Keratinocyte (primary cell): Measurements from ENCODE around the gene CELF5. TPM values are rescaled to one million over a fixed set of nuclear protein-coding genes. Genes with fewer than 3 reads are reported as not detected.

Experiments
- DNase-seq: peaks from one replicate; pipeline ENCODE4 v3.0.0-alpha.2; 2011; ENCODE audit warnings: low read depth, missing footprints, low spot score
- FAIRE-seq: peaks from 2 replicates; lab custom pipeline; 2011; peaks lifted over from hg19 to GRCh38; lab: Jason Lieb, UNC
- H2AFZ ChIP-seq: 2 replicates; pipeline ENCODE4 v1.6.0; 2012; ENCODE audit warnings: low read length, control low read depth, inconsistent platforms; ENCODE audit not compliant: control insufficient read depth
- H3K27ac ChIP-seq: 2 replicates; pipeline ENCODE4 v1.5.1; 2011; ENCODE audit warnings: low read length; ENCODE audit not compliant: control insufficient read depth, insufficient read depth
- H3K27me3 ChIP-seq: 3 replicates; pipeline ENCODE4 v1.6.0; 2011; ENCODE audit warnings: low read length; ENCODE audit not compliant: control insufficient read depth, insufficient read depth; ENCODE audit errors: extremely low read depth
- H3K36me3 ChIP-seq, 2 experiments: 2 replicates in 1 of 2; 3 replicates in 1 of 2; pipeline ENCODE4 v1.5.1; 2011; ENCODE audit warnings: low read length in 2 of 2, mild to moderate bottlenecking in 1 of 2; ENCODE audit not compliant: control insufficient read depth in 2 of 2, insufficient read depth in 2 of 2; ENCODE audit errors: extremely low read depth in 1 of 2
- H3K4me1 ChIP-seq: 3 replicates; pipeline ENCODE4 v1.5.1; 2011; ENCODE audit warnings: low read length; ENCODE audit not compliant: control insufficient read depth, insufficient read depth; ENCODE audit errors: extremely low read depth
- H3K4me2 ChIP-seq: 3 replicates; pipeline ENCODE4 v1.6.0; 2011; ENCODE audit warnings: low read depth, low read length; ENCODE audit not compliant: control insufficient read depth, insufficient read depth; ENCODE audit errors: extremely low read depth
- H3K4me3 ChIP-seq, 3 experiments: fragments of 200-600 bp in 1 of 3; sonication (generic) in 1 of 3; 2 replicates in 2 of 3; 3 replicates in 1 of 3; pipeline ENCODE4 v1.5.1; 2011 to 2016; ENCODE audit warnings: low read length in 3 of 3, mild to moderate bottlenecking in 3 of 3, control low read depth in 2 of 3, inconsistent platforms in 1 of 3, low read depth in 1 of 3, mixed read lengths in 1 of 3, mixed run types in 1 of 3, moderate library complexity in 1 of 3; ENCODE audit not compliant: control insufficient read depth in 2 of 3, insufficient read depth in 2 of 3; ENCODE audit errors: extremely low read depth in 1 of 3
- H3K79me2 ChIP-seq: 2 replicates; pipeline ENCODE4 v1.6.0; 2012; ENCODE audit warnings: low read length; ENCODE audit not compliant: control insufficient read depth, insufficient read depth
- H3K9ac ChIP-seq: 3 replicates; pipeline ENCODE4 v1.6.0; 2011; ENCODE audit warnings: low read length; ENCODE audit not compliant: control insufficient read depth, insufficient read depth; ENCODE audit errors: extremely low read depth
- H3K9me1 ChIP-seq: 3 replicates; pipeline ENCODE4 v1.6.0; 2011; ENCODE audit warnings: low read length; ENCODE audit not compliant: control insufficient read depth, insufficient read depth; ENCODE audit errors: extremely low read depth
- H3K9me3 ChIP-seq: 2 replicates; pipeline ENCODE4 v1.5.1; 2012; ENCODE audit warnings: low read depth, low read length; ENCODE audit not compliant: control insufficient read depth
- H4K20me1 ChIP-seq: 3 replicates; pipeline ENCODE4 v1.6.0; 2011; ENCODE audit warnings: low read length; ENCODE audit not compliant: control insufficient read depth, insufficient read depth; ENCODE audit errors: extremely low read depth
- EZH2 ChIP-seq: IDR thresholded peaks from one replicate; pipeline ENCODE4 v1.6.1; 2012; ENCODE audit warnings: inconsistent platforms, mild to moderate bottlenecking, low read length, moderate library complexity
- dilution Hi-C: fragments of 300-500 bp; cut with MboI; formaldehyde crosslinking; loops from one replicate; pipeline ENCODE4 v1.7.0; 2020; ENCODE audit warnings: low sequenced_read_pairs; ENCODE audit not compliant: extremely low pct_ligation_motif_present
- polyA plus RNA-seq, 5 experiments: library from polyadenylated mRNA; depleted of rRNA in 3 of 5; stranded (reverse) in 3 of 5; stranded (forward) in 1 of 5; unstranded in 1 of 5; fragments of >200 nt; gene quantifications; 1 replicate in 1 of 5; 2 replicates in 3 of 5; 3 replicates in 1 of 5; pipeline versions ENCODE4 v1.2.1 to v1.2.3, GENCODE V29; 2011 to 2012; ENCODE audit warnings: missing spikeins in 2 of 5, low read depth in 1 of 5, low replicate concordance in 1 of 5
- TF ChIP-seq, protein P1 (sequence below), 3 experiments: IDR thresholded peaks in 1 of 3; conservative IDR thresholded peaks in 1 of 3; optimal IDR thresholded peaks in 1 of 3; 2 replicates in 2 of 3; 3 replicates in 1 of 3; pipeline versions ENCODE3 to v1.5.1; 2011; ENCODE audit warnings: low read length in 3 of 3, mild to moderate bottlenecking in 3 of 3, moderate library complexity in 2 of 3, control low read depth in 1 of 3, inconsistent platforms in 1 of 3; ENCODE audit not compliant: insufficient read depth in 2 of 3; ENCODE audit errors: extremely low read depth in 1 of 3

CELF5 gene
- polyA plus RNA-seq, 1 donor (not counting 4 experiments of a cell fraction or from before 2014, with no cell fraction given) = 0.04 TPM

DNA sequence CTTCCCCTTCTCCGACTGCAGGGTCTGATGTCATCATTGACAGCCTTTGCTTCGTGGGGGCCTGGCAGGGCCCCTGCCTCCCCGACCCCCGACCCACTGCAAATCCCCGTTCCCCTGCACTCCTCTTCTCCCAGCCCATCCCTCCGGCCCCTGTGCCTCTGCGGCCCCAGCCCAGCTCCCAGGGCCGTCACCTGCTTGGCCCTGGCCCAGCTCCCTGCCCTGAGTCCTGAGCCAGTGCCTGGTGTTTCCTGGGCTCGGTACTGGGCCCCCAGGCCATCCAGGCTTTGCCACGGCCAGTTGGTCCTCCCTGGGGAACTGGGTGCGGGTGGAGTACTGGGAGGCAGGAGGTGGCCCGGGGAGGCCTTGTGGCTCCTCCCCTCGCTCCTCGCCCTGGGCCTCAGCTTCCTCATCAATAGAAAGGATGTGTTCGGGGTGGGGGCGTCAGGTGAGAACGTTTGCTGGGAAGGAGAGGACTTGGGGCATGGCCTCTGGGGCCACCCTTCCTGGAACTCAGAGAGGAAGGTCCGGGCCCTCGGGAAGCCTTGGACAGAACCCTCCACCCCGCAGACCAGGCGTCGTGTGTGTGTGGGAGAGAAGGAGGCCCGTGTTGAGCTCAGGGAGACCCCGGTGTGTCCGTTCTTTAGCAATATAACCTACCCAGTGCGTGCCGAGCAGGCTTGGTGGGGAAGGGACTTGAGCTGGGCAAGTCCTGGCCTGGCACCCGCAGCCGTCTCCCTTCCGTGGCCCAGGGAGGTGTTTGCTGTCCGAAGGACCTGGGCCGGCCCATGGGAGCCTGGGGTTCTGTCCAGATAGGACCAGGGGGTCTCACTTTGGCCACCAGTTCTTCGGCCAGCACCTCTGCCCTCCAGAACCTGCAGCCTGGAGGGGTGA, 15.9 kb upstream of the CELF5 start:
- FAIRE-seq (no peak), DNase-seq (no peak)
- TF ChIP-seq EZH2 = no peak
- TF ChIP-seq, protein P1, sequence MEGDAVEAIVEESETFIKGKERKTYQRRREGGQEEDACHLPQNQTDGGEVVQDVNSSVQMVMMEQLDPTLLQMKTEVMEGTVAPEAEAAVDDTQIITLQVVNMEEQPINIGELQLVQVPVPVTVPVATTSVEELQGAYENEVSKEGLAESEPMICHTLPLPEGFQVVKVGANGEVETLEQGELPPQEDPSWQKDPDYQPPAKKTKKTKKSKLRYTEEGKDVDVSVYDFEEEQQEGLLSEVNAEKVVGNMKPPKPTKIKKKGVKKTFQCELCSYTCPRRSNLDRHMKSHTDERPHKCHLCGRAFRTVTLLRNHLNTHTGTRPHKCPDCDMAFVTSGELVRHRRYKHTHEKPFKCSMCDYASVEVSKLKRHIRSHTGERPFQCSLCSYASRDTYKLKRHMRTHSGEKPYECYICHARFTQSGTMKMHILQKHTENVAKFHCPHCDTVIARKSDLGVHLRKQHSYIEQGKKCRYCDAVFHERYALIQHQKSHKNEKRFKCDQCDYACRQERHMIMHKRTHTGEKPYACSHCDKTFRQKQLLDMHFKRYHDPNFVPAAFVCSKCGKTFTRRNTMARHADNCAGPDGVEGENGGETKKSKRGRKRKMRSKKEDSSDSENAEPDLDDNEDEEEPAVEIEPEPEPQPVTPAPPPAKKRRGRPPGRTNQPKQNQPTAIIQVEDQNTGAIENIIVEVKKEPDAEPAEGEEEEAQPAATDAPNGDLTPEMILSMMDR (optimal IDR thresholded peaks at IDR 0.05 in 1 of 3, IDR thresholded peaks at IDR 0.05 in 1 of 3, conservative IDR thresholded peaks at IDR 0.05 in 1 of 3; ENCODE audit: extremely low read depth in 1 of 3, insufficient read depth in 2 of 3, low read length in 3 of 3) = no peak
- Histone ChIP-seq H3K36me3 (peaks cover 20 to 25% of the 10 kb centered on the region in 2 experiments), H4K20me1 (peaks cover 6% of the 10 kb centered on the region), H3K27ac (no peak overlapping the region), H3K4me2 (no peak overlapping the region), H2AFZ (no peak overlapping the region), H3K4me1 (no peaks in the 10 kb centered on the region), H3K79me2 (no peaks in the 10 kb centered on the region), H3K9me1 (no peaks in the 10 kb centered on the region), H3K9me3 (no peaks in the 10 kb centered on the region), H3K9ac (no peak overlapping the region), H3K4me3 (no peak overlapping the region), H3K27me3 (no peaks in the 10 kb centered on the region)
- dilution Hi-C loops = no loop called here

DNA sequence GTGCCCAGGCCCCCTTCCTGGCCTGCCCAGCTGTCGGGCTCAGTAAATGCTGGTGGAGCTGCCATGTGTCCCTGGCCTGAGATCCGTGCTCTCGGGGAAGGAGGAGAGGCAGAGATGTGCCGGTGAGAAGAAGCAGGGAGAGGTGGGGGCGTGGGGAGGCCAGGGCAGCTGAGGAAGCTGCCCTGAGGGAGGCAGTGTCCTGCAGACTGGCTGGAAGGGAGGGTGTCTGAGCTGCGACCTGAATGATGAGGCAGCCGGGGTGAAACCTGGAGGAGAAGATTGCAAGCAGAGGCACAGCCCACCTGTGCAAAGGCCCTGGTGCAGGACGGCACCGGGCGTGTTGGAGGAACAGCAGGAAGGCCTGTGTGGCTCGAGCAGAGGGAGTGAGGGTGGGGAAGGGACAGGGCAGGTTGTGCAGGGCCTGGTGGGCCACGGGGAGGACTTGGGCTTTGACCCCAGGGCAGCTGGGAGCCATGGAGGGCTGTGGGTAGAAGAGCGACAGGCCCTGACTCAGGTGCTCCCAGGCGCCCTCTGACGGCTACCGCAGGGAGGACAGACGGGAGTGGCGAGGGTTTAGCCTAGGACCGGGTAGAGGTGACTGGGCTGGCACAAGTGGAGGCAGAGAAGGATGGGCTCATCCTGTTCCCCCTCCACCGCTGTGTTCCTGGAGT, 14.0 kb upstream of the CELF5 start:
- TF ChIP-seq, protein P1 (optimal IDR thresholded peaks at IDR 0.05 in 1 of 3, IDR thresholded peaks at IDR 0.05 in 1 of 3, conservative IDR thresholded peaks at IDR 0.05 in 1 of 3; ENCODE audit: extremely low read depth in 1 of 3, insufficient read depth in 2 of 3, low read length in 3 of 3) = peak; percentile 79 to 90 (median 85)
- TF ChIP-seq EZH2 = no peak
- Histone ChIP-seq H3K9ac (no peak overlapping the region), H3K36me3 (peaks cover 15 to 16% of the 10 kb centered on the region in 2 experiments), H3K79me2 (no peaks in the 10 kb centered on the region), H3K4me2 (no peak overlapping the region), H3K4me1 (no peaks in the 10 kb centered on the region), H3K9me1 (no peaks in the 10 kb centered on the region), H3K9me3 (no peaks in the 10 kb centered on the region), H3K27me3 (no peaks in the 10 kb centered on the region), H3K4me3 (no peak overlapping the region), H2AFZ (no peak overlapping the region), H3K27ac (no peak overlapping the region), H4K20me1 (peaks cover 6% of the 10 kb centered on the region)
- dilution Hi-C loops = no loop called here
- DNase-seq = peak; percentile 7
- FAIRE-seq = peak; percentile 46
